Measurements from ENCODE around the gene CCDC146.
"Not testable (repeated sequence)": the region's sequence is repeated elsewhere in the genome, so short reads cannot be mapped to it uniquely, and the experiment has no call there.

Gene CCDC146

GRCh38 chr7:77330169-77330882 is 207.9 kb downstream of the CCDC146 start:
- peak; percentile 68 for DNase-seq (ENCODE audit: low spot score)

- DNase-seq (ENCODE audit: low spot score): peak; percentile 83
Measured at GRCh38 chr7:77331938-77332695, 209.7 kb downstream of the CCDC146 start.

- DNase-seq (ENCODE audit: low spot score): not testable (repeated sequence)
Measured at GRCh38 chr7:77334039-77334438, 211.6 kb downstream of the CCDC146 start.

GRCh38 chr7:77335581-77335980 is 213.2 kb downstream of the CCDC146 start:
- no peak for DNase-seq (ENCODE audit: low spot score)

GRCh38 chr7:77337456-77337990 is 215.1 kb downstream of the CCDC146 start:
- DNase-seq (ENCODE audit: low spot score): no peak

GRCh38 chr7:77338260-77338659 is 215.8 kb downstream of the CCDC146 start:
- DNase-seq (ENCODE audit: low spot score): no peak

- DNase-seq (ENCODE audit: low spot score): no peak
Measured at GRCh38 chr7:77338883-77339629, 216.6 kb downstream of the CCDC146 start.

GRCh38 chr7:77339726-77340125 is 217.3 kb downstream of the CCDC146 start:
- DNase-seq (ENCODE audit: low spot score): no peak
